Panc1 (cell line): ENCODE results near the gene HARS2. TPM values are rescaled to one million over a fixed set of nuclear protein-coding genes. Genes with fewer than 3 reads are reported as not detected.
A peak's percentile ranks its signal among the peaks of the same experiment; 100 is the strongest.
"Not testable (repeated sequence)": the region's sequence is repeated elsewhere in the genome, so short reads cannot be mapped to it uniquely, and the experiment has no call there.

Source experiments
- ATAC-seq: fragments of 200-7000 bp; cut with Tn5 transposase; 2 replicates; pipeline ENCODE4 v1.9.1; 2020; ENCODE audit warnings: mild to moderate bottlenecking, moderate library complexity
- BruUV-seq: library from RNA; stranded (reverse); fragments of 400-500 nt; replicated peaks from 2 replicates; lab custom pipeline; 2021; lab: Mats Ljungman, UMichigan
- CTCF ChIA-PET: fragments of 300-600 bp; sonication (Branson Sonifier 250); formaldehyde crosslinking; loops from one replicate; lab custom pipeline; 2022; ENCODE audit warnings: antibody characterized with exemption; lab: Charles Lee
- POLR2A ChIA-PET: fragments of 300-600 bp; sonication (Branson Sonifier 250); formaldehyde crosslinking; loops from one replicate; lab custom pipeline; 2022; ENCODE audit warnings: antibody characterized with exemption; lab: Charles Lee
- DNase-seq: peaks from one replicate; pipeline ENCODE4 v3.0.0-alpha.2; 2010; ENCODE audit warnings: low read depth, low spot score
- H3K27ac ChIP-seq: 2 replicates; pipeline ENCODE4 v1.5.1; 2011; ENCODE audit warnings: mild to moderate bottlenecking, low read length, inconsistent platforms
- H3K27me3 ChIP-seq: fragments of 200-500 bp; sonication (Bioruptor generic); 2 replicates; pipeline ENCODE4 v1.6.0; 2014; ENCODE audit warnings: low read length, inconsistent platforms; ENCODE audit not compliant: control insufficient read depth, insufficient read depth
- H3K36me3 ChIP-seq: fragments of 200-500 bp; sonication (Bioruptor generic); 2 replicates; pipeline ENCODE4 v1.5.1; 2014; ENCODE audit warnings: inconsistent platforms, mild to moderate bottlenecking, low read length, moderate library complexity; ENCODE audit not compliant: control insufficient read depth, insufficient read depth
- H3K4me1 ChIP-seq: 2 replicates; pipeline ENCODE4 v1.5.1; 2011; ENCODE audit warnings: inconsistent platforms, mild to moderate bottlenecking, low read length, moderate library complexity; ENCODE audit not compliant: control insufficient read depth, insufficient read depth
- H3K4me3 ChIP-seq, 2 experiments: 2 replicates each; pipeline ENCODE4 v1.5.1; 2011 to 2012; ENCODE audit warnings: low read depth in 2 of 2, low read length in 2 of 2, mild to moderate bottlenecking in 2 of 2, inconsistent platforms in 1 of 2, moderate library complexity in 1 of 2
- H3K9me3 ChIP-seq: fragments of 200-500 bp; sonication (Bioruptor generic); 2 replicates; pipeline ENCODE4 v1.5.1; 2014; ENCODE audit warnings: low read depth, mild to moderate bottlenecking, inconsistent platforms, low read length, moderate library complexity; ENCODE audit not compliant: control insufficient read depth, insufficient read depth
- CTCF ChIP-seq: fragments of 450-650 bp; IDR thresholded peaks from 2 replicates; pipeline ENCODE4 v1.5.1; 2017; ENCODE audit warnings: mild to moderate bottlenecking
- POLR2AphosphoS5 ChIP-seq: IDR thresholded peaks from 2 replicates; pipeline ENCODE4 v1.6.1; 2012; ENCODE audit warnings: mild to moderate bottlenecking, low read depth, low read length, moderate library complexity
- REST ChIP-seq, 2 experiments: IDR thresholded peaks; 2 replicates each; pipeline ENCODE4 v1.6.1; 2011 to 2012; ENCODE audit warnings: low read depth in 2 of 2, control low read depth in 1 of 2, low read length in 1 of 2, mild to moderate bottlenecking in 1 of 2, moderate library complexity in 1 of 2; ENCODE audit not compliant: insufficient read depth in 1 of 2
- SIN3A ChIP-seq: IDR thresholded peaks from 2 replicates; pipeline ENCODE4 v1.6.1; 2012; ENCODE audit warnings: low read depth, mild to moderate bottlenecking, low read length, moderate library complexity, borderline replicate concordance; ENCODE audit not compliant: insufficient read depth
- TCF7L2 ChIP-seq: IDR thresholded peaks from 2 replicates; pipeline ENCODE4 v1.6.1; 2011; ENCODE audit warnings: mild to moderate bottlenecking, low read depth, low read length, inconsistent platforms
- in situ Hi-C: cut with HindIII; loops from 2 replicates; pipeline ENCODE4 v1.10.0; 2016; ENCODE audit warnings: low sequenced_read_pairs, low pct_unique_long_range_greater_than_20kb
- intact Hi-C: fragments of 100-400 bp; cut with micrococcal nuclease; formaldehyde crosslinking; loops from one replicate; pipeline ENCODE4 v1.10.0; 2022; ENCODE audit not compliant: unreplicated experiment
- total RNA-seq: library from RNA; stranded (reverse); gene quantifications from one replicate; pipeline ENCODE4 v1.2.1, GENCODE V29; 2021; ENCODE audit not compliant: unreplicated experiment

The HARS2 gene
- total RNA-seq, 1 experiment from 2014 or later: 44.1 TPM

- ATAC-seq (no peak; the same call in 1 of the 2 replicates), DNase-seq (no peak)
- H3K27ac ChIP-seq: peak overlapping the region; percentile 83
- in situ Hi-C loops (no loop called here), intact Hi-C loops (loop anchor here (10.0 kb wide), 1 partner anchor 143 kb away; no protein-coding TSS in a partner anchor)
- peak overlapping the region; percentile 55 to 72 for H3K4me3 ChIP-seq
- H3K9me3 ChIP-seq: no peaks in the 10 kb centered on the region
- ChIA-PET POLR2A (interaction anchor here (0.5 to 0.9 kb wide), 3 partner anchors 16 to 154 kb away, joined by 3 to 4 read pairs (median 4); partner anchors contain the start of gene ZMAT2), CTCF (interaction anchor here (0.5 kb wide), 1 partner anchor 8 kb away, joined by 4 read pairs; no protein-coding TSS in a partner anchor)
- 0 out of 2 replicates have a peak, but pooled peaks cover 2% of the 10 kb centered on the region for H3K4me1 ChIP-seq
- BruUV-seq: no TSS peak
- no peaks in the 10 kb centered on the region for H3K36me3 ChIP-seq
- no peaks in the 10 kb centered on the region for H3K27me3 ChIP-seq
- TF ChIP-seq REST (IDR thresholded peaks at IDR 0.05; ENCODE audit: insufficient read depth in 1 of 2, low read depth in 2 of 2, low read length in 1 of 2): no peak
- no peak for TF ChIP-seq CTCF
- no peak for TF ChIP-seq TCF7L2
- no peak for TF ChIP-seq SIN3A
- TF ChIP-seq POLR2AphosphoS5: no peak
Observed at GRCh38 chr5:140718266-140718592, 27.0 kb downstream of the HARS2 start.

- BruUV-seq, intact Hi-C loops, in situ Hi-C loops, H3K4me1 ChIP-seq, ATAC-seq, H3K27me3 ChIP-seq, H3K27ac ChIP-seq, DNase-seq, H3K36me3 ChIP-seq, H3K9me3 ChIP-seq: not testable (repeated sequence)
- CTCF ChIA-PET: interaction anchor here (0.7 kb wide), 1 partner anchor 120 kb away, joined by 5 read pairs; no protein-coding TSS in a partner anchor
- peak overlapping the region; percentile 55 to 72 for H3K4me3 ChIP-seq
- POLR2A ChIA-PET: interaction anchor here (0.7 to 1.5 kb wide), 2 partner anchors 10 to 149 kb away, joined by 5 to 10 read pairs; no protein-coding TSS in a partner anchor
Observed at GRCh38 chr5:140720738-140721137, 29.5 kb downstream of the HARS2 start.

GRCh38 chr5:140721395-140721794, 30.1 kb downstream of the HARS2 start:
- in situ Hi-C loops, intact Hi-C loops: not testable (repeated sequence)

More at GRCh38 chr5:140721395-140721794, 30.1 kb downstream of the HARS2 start:
- not testable (repeated sequence) for BruUV-seq, H3K4me3 ChIP-seq, H3K4me1 ChIP-seq, DNase-seq, H3K27me3 ChIP-seq, H3K36me3 ChIP-seq, H3K9me3 ChIP-seq, ATAC-seq, H3K27ac ChIP-seq
- ChIA-PET POLR2A (interaction anchor here (0.6 to 0.7 kb wide), 2 partner anchors 10 to 157 kb away, joined by 5 read pairs; partner anchors contain the start of gene APBB3), CTCF (interaction anchor here (0.6 kb wide), 3 partner anchors 12 to 370 kb away, joined by 4 to 5 read pairs (median 4); no protein-coding TSS in a partner anchor)
